IMR-90 (cell line): ENCODE measurements around the gene DDX6.
"Not testable (repeated sequence)": the region's sequence is repeated elsewhere in the genome, so short reads cannot be mapped to it uniquely, and the experiment has no call there.

Experiments used
- BHLHE40 ChIP-seq: fragments of 150-350 bp; IDR thresholded peaks from 2 replicates; pipeline ENCODE4 v1.6.1; 2016; ENCODE audit warnings: mild to moderate bottlenecking, low read depth, low read length
- CEBPB ChIP-seq: IDR thresholded peaks from 2 replicates; pipeline ENCODE4 v1.6.1; 2012; ENCODE audit warnings: low read depth, low read length, improper control_type of control experiment
- CHD1 ChIP-seq: IDR thresholded peaks from 2 replicates; pipeline ENCODE4 v1.6.1; 2012; ENCODE audit warnings: low read depth, low read length, improper control_type of control experiment
- FOS ChIP-seq: fragments of 150-350 bp; IDR thresholded peaks from 2 replicates; pipeline ENCODE4 v1.6.1; 2016; ENCODE audit warnings: low read depth, low read length
- NFE2L2 ChIP-seq: fragments of 150-350 bp; IDR thresholded peaks from 2 replicates; pipeline ENCODE4 v1.6.1; 2016; ENCODE audit warnings: low read depth, mild to moderate bottlenecking, low read length
- POLR2A ChIP-seq: IDR thresholded peaks from 2 replicates; pipeline ENCODE4 v1.6.1; 2012; ENCODE audit warnings: mild to moderate bottlenecking, low read depth, low read length
- RAD21 ChIP-seq: IDR thresholded peaks from 2 replicates; pipeline ENCODE4 v1.6.1; 2012; ENCODE audit warnings: low read length, improper control_type of control experiment
- RCOR1 ChIP-seq: IDR thresholded peaks from 2 replicates; pipeline ENCODE4 v1.6.1; 2012; ENCODE audit warnings: mild to moderate bottlenecking, low read length, improper control_type of control experiment; ENCODE audit not compliant: insufficient replicate concordance
- RFX5 ChIP-seq: IDR thresholded peaks from 2 replicates; pipeline ENCODE4 v1.8.0; 2012; ENCODE audit warnings: low read depth, mild to moderate bottlenecking, low read length, moderate library complexity
- TF ChIP-seq, protein P1 (sequence below): conservative IDR thresholded peaks from 2 replicates; pipeline ENCODE4 v1.5.1; 2012; ENCODE audit warnings: mild to moderate bottlenecking, low read depth, low read length, improper control_type of control experiment
- TF ChIP-seq, protein P2 (sequence below): fragments of 150-350 bp; IDR thresholded peaks from 2 replicates; pipeline ENCODE4 v1.6.1; 2017; ENCODE audit warnings: mild to moderate bottlenecking, antibody characterized with exemption, low read length, low read depth

DNA sequence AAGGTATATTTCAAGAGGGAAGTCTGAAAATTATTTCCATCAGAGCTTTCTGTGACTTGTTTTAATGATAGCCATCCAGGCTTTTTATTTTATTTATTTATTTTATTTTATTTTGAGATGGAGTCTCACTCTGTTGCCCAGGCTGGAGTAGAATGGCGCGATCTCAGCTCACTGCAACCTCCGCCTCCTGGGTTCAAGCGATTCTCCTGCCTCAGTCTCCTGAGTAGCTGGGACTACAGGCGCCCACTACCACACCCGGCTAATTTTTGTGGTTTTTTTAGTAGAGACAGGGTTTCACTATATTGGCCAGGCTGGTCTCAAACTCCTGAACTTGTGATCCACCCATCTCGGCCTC, 29.0 kb upstream of the DDX6 start:
- TF ChIP-seq, protein P1, sequence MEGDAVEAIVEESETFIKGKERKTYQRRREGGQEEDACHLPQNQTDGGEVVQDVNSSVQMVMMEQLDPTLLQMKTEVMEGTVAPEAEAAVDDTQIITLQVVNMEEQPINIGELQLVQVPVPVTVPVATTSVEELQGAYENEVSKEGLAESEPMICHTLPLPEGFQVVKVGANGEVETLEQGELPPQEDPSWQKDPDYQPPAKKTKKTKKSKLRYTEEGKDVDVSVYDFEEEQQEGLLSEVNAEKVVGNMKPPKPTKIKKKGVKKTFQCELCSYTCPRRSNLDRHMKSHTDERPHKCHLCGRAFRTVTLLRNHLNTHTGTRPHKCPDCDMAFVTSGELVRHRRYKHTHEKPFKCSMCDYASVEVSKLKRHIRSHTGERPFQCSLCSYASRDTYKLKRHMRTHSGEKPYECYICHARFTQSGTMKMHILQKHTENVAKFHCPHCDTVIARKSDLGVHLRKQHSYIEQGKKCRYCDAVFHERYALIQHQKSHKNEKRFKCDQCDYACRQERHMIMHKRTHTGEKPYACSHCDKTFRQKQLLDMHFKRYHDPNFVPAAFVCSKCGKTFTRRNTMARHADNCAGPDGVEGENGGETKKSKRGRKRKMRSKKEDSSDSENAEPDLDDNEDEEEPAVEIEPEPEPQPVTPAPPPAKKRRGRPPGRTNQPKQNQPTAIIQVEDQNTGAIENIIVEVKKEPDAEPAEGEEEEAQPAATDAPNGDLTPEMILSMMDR: not testable (repeated sequence)
- not testable (repeated sequence) for TF ChIP-seq POLR2A, CHD1, FOS, BHLHE40, RCOR1, NFE2L2, RAD21, CEBPB, RFX5
- TF ChIP-seq, protein P2, sequence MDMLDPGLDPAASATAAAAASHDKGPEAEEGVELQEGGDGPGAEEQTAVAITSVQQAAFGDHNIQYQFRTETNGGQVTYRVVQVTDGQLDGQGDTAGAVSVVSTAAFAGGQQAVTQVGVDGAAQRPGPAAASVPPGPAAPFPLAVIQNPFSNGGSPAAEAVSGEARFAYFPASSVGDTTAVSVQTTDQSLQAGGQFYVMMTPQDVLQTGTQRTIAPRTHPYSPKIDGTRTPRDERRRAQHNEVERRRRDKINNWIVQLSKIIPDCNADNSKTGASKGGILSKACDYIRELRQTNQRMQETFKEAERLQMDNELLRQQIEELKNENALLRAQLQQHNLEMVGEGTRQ: not testable (repeated sequence)
